Umbilical cord (tissue), 2 donors: ENCODE data around the gene ENAH. TPM values are rescaled to one million over a fixed set of nuclear protein-coding genes. Genes with fewer than 3 reads are reported as not detected.
A peak's percentile ranks its signal among the peaks of the same experiment; 100 is the strongest.

ENCODE experiments used
- DNase-seq: peaks from one replicate; pipeline ENCODE4 v3.0.0-alpha.2; 2015; ENCODE audit warnings: low spot score
- total RNA-seq: library from RNA; depleted of rRNA; stranded (reverse); fragments of >200 nt; gene quantifications from one replicate; pipeline ENCODE4 v1.2.3, GENCODE V29; 2014; ENCODE audit warnings: low replicate concordance; ENCODE audit not compliant: insufficient read depth

ENAH gene
- total RNA-seq, 1 donor from 2014 or later = 279 TPM

DNA sequence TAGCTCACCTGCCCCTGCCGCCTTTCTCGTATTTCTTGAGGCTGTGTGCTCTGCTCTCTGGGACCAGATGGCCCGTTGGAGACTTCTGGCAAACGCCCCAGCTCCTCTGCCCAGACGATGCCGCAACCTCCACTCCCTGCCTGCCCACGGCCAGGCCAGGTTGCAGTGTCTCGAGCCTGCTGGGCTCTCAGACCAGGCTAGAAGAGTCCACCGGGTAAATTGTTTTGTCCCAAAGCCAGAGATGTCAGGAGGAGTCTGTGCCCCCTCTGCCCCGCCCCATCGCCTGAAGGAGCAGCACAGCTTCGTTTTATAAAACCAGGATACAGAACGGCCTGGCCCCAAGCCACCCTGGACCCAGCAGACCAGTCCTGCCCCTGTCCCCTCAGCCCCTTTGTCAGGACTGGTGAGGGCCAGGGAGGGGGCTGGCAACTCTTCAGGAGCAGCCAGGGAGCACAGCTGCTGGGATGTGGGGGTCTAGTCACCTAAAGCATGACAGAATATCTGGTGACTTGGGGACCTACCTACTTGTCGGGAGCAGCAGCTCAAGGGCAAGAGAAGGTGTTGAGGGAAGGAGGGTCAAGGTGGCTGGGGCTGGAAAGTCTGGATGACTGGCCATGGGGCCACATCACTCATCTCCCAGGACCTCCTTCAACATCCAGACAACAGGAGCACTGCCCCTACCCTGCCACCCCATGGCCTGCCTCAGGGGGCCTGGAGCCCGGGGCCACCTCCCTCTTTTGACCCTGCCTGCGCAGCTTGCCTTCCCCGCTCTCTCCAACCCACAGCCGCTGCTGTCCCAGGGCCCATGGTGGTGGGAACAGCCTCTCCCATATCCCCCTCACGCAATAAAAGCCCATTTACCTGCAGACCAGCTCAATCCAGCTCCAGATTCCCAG, 191.1 kb downstream of the ENAH start:
- DNase-seq = no peak

GRCh38 chr1:225460737-225461532, 192.0 kb downstream of the ENAH start:
- DNase-seq = no peak

DNA sequence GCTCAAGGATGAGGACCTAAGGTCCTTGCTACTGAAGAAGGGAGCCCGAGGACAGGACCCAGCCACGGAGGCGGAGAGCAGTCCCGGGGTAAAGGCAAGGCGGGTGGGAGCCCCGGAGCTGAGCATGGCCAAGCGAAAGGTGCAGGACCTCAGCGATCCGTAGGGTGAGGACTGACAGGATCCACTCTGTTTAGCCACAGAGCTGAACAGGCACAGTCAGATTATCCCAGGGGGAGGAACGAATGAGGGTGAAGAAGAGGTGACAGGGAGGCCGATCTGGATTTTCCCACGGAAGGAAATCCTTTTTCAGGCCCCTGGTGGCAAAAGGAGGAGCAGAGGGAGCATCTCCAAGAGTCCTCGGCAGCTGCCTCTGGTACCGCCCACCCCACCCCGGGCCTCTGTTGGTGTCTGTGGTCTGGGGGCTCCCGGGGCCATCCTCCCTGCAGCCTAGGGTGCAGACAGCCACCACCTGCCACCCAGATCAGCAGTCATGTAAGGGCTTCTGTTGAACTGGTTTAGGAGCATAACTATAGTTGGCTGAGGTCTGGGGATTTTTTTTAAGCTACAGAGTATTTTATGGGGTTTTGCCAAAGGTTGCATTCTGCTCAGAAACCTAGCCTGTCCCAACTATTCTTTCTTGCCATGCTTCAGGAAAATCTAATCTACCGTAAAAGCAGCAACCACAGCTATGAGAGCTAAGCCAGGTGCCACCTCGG, 192.7 kb downstream of the ENAH start:
- no peak for DNase-seq

DNA sequence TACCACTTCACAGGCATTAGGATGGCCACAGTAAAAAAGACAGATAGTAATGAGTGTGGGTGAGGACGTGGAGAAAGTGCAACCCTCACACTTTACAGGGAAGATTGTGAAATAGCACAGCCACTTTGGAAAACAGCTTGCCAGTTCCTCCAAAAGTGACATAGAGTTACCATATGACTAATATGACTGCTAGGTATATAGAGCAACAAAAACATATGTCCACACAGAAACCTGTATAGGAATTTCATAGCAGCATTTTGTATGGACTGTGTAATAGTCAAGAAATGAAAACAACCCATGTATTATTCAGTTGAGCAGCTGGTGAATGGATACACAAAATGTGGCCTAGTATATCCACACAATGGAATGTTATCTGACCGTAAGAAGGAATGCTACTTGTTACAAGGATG, 194.7 kb downstream of the ENAH start:
- DNase-seq = no peak

- DNase-seq = no peak
These were observed 198.2 kb downstream of the ENAH start for GRCh38 chr1:225454733-225455132.

DNA sequence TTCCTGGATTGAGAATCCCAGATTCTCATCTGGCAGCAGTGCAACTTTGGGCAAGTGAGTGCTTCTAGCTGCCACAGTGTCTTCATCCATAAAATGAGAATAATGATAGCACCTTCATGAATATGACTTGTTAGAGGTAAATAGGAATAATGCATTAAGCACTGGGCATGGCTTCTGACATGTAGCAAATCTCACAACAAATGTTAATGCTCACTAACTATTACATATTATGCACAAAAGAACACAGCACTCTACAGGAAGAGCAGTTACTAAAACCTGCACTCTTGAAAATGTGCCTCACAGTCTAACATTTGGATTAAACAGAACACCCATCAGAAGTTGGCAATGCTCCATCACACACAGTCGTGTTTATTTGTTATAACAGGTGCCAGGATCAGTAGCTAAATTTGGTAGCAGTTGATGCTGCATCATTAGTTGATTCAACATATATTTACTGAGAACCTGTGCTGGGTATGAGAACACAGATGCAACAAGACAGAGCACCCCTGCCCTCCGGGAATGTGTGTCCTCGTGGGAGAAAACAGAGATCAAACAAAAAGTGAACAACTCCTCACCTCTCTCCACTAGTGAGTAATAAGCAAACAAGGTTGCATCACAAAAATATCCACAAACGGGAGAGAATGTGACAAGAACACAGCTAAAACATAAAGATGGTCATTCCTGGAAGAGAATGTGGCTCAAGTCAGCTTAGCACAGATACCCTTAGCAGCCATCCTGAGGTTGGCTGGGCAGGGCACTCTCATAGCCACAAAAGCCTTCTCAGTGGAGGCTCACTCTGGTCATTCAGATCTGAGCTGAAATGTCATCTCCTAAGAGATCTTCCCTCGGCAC, 198.9 kb downstream of the ENAH start:
- no peak for DNase-seq

DNA sequence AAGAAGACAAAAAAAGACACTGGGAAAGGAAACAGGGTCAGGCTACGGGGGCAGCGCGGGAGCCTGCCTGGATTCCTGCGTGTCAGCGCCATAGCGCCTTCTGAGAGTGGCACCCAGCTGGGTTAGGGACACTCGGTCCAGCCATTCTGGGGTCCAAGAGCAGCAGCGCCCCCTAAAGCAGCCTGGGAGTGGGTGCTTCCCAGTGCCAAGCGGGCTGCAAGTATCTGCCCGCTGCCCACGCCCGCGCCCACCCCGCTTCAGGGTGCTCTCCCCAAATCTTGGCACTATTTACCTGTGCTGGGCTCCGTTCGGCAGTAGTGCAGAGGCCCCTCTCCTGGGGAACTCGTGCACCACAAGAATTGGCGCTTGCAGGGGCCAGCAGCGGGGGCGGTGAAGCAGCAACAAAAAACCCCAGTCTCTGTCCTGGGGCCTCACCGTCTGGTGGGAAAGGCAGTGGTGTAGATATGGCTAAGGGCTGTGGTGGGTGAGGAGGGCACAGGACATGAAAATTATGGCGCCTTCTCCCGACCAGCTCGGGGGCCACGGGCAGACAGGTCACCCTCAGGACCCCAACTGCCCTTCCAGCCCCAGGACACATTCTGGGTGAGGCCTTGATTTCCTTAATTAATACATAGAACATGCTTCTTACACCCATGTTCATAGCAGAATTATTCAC, 200.9 kb downstream of the ENAH start:
- DNase-seq = no peak

DNA sequence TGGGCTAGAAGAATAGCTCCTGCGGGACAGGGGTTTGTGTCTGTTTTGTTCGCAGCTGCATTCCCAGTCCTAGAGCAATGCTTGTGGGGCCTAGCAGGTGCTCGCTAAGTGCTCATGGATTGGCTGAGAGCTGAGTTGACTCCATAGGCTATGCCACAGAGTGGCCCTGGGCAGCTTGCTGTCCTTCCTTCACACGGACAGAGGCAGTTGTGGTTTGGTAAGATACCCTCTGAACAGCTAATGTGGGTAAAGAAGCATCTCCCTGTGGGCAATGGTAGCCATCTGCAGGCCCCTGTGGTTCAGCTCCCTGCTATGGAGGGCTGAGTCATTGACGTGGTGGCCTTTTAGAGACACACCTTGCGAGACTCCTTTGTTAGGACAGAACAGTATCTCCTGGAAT, 201.6 kb downstream of the ENAH start:
- DNase-seq = no peak

DNA sequence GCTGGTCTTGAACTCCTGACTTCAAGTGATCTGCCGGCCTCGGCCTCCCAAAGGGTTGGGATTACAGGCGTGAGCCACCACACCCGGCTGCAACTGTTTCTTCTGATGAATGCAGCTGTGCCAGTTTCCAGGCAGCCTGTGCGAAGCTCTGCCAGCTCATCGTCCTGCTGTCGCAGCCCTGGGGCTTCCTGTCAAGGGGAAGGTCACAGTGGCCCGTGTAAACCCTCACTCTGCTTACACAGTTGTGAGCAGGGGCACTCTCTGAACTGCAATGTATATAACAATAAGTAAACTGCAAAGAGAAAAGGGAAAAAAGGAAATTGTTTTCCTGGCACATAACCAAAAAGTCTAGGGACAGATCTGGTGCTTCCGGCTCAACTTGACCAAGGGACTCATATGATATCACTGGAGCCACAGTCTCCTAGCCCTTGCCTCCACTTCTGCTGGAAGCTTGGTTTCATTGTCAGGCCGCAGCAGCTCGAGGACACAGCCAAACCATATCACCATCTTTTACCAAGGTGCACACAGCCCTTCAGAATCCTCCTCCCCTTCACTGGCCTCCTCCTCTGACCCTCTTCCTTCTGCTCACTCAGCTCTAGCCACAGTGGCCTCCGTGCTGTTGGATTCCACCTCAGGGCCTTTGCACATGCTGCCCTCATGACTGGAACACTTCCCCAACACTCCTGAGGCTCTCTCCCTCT, 202.3 kb downstream of the ENAH start:
- DNase-seq = no peak

DNA sequence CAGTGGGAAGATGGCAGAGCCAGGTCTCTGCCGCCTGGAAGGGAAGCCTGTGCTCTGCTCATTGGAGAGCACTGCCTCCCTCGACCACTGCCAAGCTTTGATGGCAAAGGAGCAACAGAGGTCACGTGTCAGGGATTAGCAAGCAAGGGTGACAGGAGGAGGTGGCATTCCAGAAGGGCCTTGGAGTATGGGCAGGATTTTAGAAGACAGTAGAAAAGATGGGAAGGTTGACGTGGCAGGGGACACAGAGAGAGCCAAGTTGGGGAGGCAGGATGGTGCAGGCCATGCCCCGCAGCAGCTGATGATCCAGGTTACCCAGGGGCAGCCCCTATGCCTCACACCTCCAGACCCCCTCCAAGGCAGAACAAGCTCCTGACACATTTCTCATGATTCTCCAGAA, 203.1 kb downstream of the ENAH start:
- no peak for DNase-seq

GRCh38 chr1:225449261-225449660, 203.7 kb downstream of the ENAH start:
- DNase-seq = no peak

DNA sequence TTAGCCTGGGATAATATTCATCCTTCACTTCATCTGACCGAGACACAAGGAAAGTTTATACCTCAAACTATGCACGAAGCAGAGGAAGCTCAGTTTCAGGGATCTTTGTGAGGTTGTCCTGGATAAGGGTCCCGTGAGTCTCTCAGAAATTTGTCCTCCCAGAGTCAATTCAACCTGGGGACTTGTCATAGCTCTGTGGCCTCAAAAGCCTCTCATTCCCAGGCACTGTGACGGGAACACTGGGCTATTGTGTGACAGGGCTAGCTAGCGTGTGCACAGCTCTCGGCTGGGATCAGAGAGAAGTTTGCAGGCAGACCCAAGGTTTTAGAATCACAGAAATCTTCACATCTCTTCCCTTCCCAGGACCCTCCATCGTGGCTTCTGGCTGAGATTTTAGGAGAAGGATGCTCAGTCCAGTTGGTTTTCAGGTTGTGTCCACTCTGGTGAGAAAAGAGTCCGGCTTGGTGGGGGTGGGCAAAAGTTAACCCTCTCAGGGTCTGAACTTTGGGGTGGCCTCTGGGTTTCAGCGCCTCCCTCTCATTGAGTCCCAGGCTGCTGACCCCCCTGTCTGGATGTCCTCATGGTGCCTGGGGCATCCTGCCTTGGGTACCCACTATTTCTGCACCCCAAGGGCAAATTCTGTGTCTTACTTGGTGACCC, 204.6 kb downstream of the ENAH start:
- DNase-seq = no peak

- peak; percentile 90 for DNase-seq
These were observed 205.3 kb downstream of the ENAH start for GRCh38 chr1:225447650-225448089.

- no peak for DNase-seq
These were observed 205.8 kb downstream of the ENAH start for GRCh38 chr1:225446981-225447615.

- DNase-seq = no peak
These were observed 206.3 kb downstream of the ENAH start for GRCh38 chr1:225446595-225446960.

DNA sequence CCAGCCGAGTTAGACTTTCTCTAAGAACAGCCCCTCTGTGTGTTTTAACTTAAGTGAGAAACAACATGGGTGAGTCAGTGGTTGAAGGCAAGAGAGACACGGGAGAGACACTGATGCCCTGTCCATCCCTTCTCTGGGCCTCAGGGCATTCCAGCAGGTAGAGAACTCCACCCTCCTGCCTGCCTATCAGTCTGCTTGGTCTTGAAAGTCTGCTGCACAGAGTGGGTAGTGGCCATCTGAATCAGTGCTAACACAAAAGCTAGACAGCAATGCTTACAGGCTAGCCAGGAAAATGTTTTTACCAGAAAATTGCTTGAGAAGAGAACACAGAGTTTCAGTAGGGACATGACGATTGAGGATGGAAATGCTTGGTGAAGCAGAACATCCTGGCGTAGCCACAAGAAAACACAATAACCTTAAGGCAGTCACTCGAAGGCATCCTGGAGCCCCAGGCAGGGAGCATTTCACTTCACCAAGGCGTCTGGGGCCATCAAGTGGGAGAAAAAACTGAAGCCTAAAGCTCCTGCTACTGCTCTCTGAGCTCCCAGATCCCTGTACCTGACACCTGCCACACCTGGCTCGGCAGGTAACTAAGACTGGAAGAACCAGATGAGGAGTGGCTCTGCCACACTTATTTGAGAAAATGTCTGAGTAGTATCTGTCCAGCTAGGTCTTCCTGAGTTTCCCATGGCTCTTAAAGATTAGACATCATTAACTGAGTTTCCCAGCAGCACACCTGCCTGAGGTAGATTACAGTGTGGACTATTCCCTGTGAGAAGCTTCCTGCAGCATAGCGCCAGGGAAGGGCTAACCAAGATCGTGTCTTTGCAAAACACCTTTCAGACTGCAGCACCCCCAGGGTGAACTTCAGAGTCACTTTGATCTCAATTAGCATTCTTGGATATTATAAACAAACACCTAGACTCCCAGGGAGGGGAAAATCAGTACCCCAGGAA, 207.0 kb downstream of the ENAH start:
- DNase-seq = no peak

- no peak for DNase-seq
These were observed 210.8 kb downstream of the ENAH start for GRCh38 chr1:225442123-225442505.
